Effector CD8-positive, alpha-beta T cell (primary cell): ENCODE measurements around the gene ZBTB25.

ENCODE experiments used
- DNase-seq: peaks from one replicate; lab custom pipeline; 2025; lab: John Stamatoyannopoulos, UW

Gene ZBTB25

GRCh38 chr14:64475585-64476273 lies 27.9 kb downstream of the ZBTB25 start:
- DNase-seq: no peak

- no peak for DNase-seq
These were observed 28.9 kb downstream of the ZBTB25 start for GRCh38 chr14:64474698-64475097.

- DNase-seq: no peak
These were observed 29.6 kb downstream of the ZBTB25 start for GRCh38 chr14:64474041-64474440.

GRCh38 chr14:64468451-64468850 lies 35.2 kb downstream of the ZBTB25 start:
- no peak for DNase-seq

GRCh38 chr14:64467566-64467965 lies 36.1 kb downstream of the ZBTB25 start:
- no peak for DNase-seq

GRCh38 chr14:64467101-64467500 lies 36.5 kb downstream of the ZBTB25 start:
- DNase-seq: no peak

- no peak for DNase-seq
These were observed 37.6 kb downstream of the ZBTB25 start for GRCh38 chr14:64465831-64466554.

GRCh38 chr14:64465191-64465822 lies 38.3 kb downstream of the ZBTB25 start, which contains the start of gene AKAP5:
Gene AKAP5 (plus strand): TSS chr14:64465499. CDS start chr14:64468395, 2,896 bp downstream.
- DNase-seq: peak; percentile 47

- no peak for DNase-seq
These were observed 39.0 kb downstream of the ZBTB25 start for GRCh38 chr14:64464651-64465050.

- DNase-seq: no peak
These were observed 39.8 kb downstream of the ZBTB25 start for GRCh38 chr14:64463873-64464272.

- DNase-seq: no peak
These were observed 40.4 kb downstream of the ZBTB25 start for GRCh38 chr14:64463195-64463594.

- DNase-seq: no peak
These were observed 42.4 kb downstream of the ZBTB25 start for GRCh38 chr14:64461221-64461620.

- DNase-seq: no peak
These were observed 44.1 kb downstream of the ZBTB25 start for GRCh38 chr14:64459405-64460136.

- DNase-seq: no peak
These were observed 49.0 kb downstream of the ZBTB25 start for GRCh38 chr14:64454671-64455070.

- no peak for DNase-seq
These were observed 53.4 kb downstream of the ZBTB25 start for GRCh38 chr14:64450255-64450654.

- no peak for DNase-seq
These were observed 55.6 kb downstream of the ZBTB25 start for GRCh38 chr14:64447876-64448670.

GRCh38 chr14:64444984-64445845 lies 58.4 kb downstream of the ZBTB25 start:
- no peak for DNase-seq

- DNase-seq: no peak
These were observed 59.5 kb downstream of the ZBTB25 start for GRCh38 chr14:64444140-64444539.

GRCh38 chr14:64442300-64442988 lies 61.2 kb downstream of the ZBTB25 start:
- no peak for DNase-seq

- no peak for DNase-seq
These were observed 63.1 kb downstream of the ZBTB25 start for GRCh38 chr14:64440494-64440893.
